Stimulated activated CD8-positive, alpha-beta memory T cell treated with anti-CD3 and anti-CD28 coated beads, Interleukin-2, amount 100 ng/mL, for 1 hour (primary cell): Measurements from ENCODE around the gene PRPS1.
"Not testable (repeated sequence)": the region's sequence is repeated elsewhere in the genome, so short reads cannot be mapped to it uniquely, and the experiment has no call there.

ENCODE experiments used
- DNase-seq, 2 donors: peaks; one replicate each; pipeline ENCODE4 v3.0.0-alpha.2; 2020; ENCODE audit warnings: low read depth in 2 of 2

The PRPS1 gene

DNA sequence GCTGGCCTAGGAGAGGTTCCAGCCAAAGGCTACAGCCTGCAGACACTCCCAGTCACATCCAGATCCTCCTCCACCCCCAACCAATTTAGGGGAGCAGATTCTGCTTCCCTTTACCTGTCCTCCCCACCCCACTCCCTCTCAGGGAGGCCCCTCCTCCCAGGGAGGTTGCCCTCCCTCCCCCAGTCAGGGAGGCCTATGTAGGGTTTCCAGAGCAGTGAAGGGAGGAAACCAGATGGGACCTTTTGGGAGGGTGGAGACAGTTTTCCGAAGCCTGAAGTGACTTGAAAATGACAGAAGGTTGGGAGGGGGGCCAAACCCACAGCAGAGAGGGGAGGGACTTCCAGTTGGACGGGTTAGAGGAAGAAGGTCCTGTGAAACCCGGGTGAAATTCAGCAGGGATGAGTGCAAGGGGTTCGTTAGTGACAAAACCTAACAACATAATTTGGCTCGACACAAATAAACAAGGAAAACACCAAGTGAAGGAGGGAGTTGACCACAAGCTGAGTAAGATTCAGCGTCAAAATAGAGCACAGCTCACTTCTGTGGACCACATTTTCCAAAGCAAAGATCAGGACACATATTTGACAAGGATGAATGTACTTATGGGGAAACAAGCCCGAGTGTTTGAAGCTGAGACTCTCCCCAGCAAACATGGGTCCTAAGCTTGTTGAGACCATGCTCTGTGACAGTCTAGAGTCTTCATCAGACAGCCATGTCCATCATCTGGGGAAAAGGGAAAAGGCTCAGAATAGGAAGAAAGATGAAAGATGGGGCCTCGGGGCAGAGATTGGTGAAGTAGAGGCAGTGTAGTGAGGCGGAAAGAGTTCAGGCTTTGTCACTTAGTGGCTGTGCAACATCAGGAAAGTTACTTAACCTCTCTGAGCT lies 46.4 kb downstream of the PRPS1 start:
- DNase-seq = no peak

DNA sequence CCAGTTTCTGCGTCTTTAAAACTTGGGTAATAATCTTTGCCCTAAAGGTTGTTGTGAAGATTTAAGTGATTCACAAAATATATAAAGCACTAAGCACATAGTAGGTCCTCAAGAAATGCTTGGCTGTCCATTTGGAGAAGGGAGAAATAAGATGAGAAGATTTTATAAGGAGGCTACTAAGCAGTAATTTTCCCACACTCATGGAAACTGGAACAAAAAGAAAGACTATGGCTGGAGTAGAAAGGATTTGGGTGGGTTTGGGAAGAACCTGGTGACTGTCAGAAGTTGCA lies 47.0 kb downstream of the PRPS1 start:
- DNase-seq = no peak

- no peak for DNase-seq
These were observed 47.7 kb downstream of the PRPS1 start for GRCh38 chrX:107675823-107676555.

- DNase-seq = no peak
These were observed 48.5 kb downstream of the PRPS1 start for GRCh38 chrX:107676559-107677378.

GRCh38 chrX:107677501-107677901 lies 49.2 kb downstream of the PRPS1 start:
- no peak for DNase-seq

DNA sequence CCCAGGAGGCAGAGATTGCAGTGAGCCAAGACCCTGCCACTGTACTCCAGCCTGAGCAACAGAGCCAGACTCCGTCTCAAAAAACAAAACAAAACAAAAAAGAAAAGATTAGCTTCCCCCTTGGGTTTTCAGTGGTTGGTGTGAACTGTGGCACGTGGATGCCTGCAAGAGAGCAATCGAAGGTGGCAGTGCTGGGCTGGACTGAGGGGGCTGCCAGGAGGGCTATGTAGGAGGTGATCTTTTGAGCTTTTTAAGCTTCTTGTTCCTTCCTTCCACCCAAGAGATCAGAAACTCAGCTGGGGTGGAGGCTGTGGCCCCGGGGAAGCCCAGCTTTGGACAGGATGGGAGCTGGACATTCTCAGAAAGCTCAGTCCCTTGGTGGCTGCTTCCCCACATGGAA lies 49.6 kb downstream of the PRPS1 start:
- DNase-seq = no peak

DNA sequence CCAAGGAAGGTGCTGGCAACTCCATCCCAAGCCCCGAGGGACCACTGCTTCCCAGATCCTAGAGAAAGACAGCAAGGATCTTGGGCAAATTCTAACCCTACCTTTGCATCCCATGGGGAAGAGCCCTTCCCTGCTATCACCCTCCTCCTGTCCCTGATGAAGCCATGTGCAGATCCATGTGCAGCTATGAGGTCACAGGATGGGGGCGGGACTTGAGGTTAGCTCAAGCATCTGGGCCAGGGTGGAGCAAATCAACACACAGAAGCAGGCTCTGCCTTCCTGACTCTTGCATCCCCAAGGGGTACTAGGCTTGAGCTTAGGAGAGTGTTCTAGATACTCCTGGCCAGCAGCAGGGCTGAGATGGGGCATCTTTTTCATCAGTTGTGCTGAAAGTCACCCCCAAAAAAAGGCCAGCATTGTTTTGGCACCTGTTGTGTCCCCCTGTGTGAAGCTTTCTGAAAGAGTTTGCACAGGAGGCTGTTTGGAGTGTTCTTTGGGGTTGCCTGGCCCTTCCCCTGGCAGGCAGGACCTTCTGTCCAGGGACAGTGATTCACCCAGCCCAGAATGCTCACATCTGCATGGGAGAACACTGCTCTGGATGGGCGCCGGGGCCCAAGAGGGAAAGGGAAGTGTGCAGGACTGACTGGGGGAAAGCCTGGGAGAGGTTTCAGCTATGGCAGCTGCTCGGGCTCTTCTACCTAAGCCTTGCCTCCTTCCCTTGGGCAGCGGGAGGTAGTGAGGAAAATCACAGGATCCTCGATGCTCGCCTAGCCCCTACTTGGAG lies 50.8 kb downstream of the PRPS1 start:
- DNase-seq = peak in 1 of 2 donors; percentile 22

DNA sequence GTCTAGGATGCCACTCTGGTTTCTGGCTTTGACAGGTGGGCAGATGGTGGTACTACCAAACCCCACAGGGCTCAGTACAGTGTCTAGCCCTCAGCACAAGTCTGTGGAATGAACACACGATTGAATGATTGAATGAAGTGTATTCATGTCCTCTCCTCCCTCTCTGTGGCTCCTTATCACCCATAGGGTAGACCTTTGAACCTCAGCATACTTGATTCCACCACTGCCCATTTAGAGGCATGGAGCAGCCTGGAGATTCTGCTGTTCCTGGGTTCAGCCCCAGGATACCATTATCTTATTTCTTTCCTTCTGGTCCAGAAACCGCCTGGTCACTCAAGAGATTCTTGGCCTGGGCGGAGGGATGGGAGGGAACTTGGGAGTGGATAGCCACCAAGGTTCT lies 53.9 kb downstream of the PRPS1 start:
- no peak for DNase-seq

- DNase-seq = no peak
These were observed 55.0 kb downstream of the PRPS1 start for GRCh38 chrX:107683124-107683895.

- DNase-seq = no peak
These were observed 55.6 kb downstream of the PRPS1 start for GRCh38 chrX:107683931-107684330.

DNA sequence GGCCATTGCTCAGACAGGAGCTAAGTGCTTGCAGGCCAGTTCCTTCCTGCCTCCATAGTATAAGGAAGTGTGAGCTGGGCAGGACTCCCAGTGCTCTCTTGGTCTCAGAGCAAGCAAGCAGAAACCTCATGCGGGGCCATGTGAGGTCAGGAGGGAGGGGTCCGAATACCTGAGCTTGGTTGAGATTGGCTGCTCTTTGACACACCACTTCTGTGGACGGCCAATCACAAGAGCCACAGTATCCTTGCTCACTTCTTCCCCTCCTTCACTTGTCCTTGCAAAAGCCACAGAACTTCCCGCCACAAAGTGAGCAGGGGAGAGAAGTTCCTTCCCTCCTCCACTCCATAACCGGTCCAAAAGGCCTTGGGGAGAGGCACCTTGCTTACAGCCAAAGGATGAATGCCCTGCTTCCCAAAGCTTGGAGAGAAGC lies 56.7 kb downstream of the PRPS1 start:
- no peak for DNase-seq

- not testable (repeated sequence) for DNase-seq
These were observed 57.3 kb downstream of the PRPS1 start for GRCh38 chrX:107685586-107685985.

- no peak for DNase-seq
These were observed 57.7 kb downstream of the PRPS1 start for GRCh38 chrX:107686026-107686425.

GRCh38 chrX:107686792-107687191 lies 58.5 kb downstream of the PRPS1 start:
- DNase-seq = no peak

- no peak for DNase-seq
These were observed 59.1 kb downstream of the PRPS1 start for GRCh38 chrX:107687445-107687844.

- DNase-seq = no peak
These were observed 62.7 kb downstream of the PRPS1 start for GRCh38 chrX:107691024-107691448.

DNA sequence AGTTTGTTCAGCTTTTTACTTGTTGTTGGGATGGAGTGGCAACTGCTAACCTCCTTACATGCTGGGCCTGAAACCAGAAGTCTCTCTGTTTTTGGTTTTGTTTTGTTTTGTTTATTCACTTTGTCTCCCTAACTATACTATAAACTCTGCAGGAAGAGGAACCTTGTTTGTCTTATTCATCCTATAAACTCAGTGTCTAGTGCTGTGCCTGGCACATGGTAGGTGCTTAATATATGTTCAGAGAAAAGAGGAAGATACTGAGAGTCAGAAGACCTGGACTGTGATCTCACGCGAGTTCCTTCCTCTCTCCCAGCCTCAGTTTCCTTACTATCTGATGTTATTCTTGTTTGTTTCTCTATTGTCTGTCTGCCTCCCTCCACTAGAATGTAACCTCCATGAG lies 71.3 kb downstream of the PRPS1 start:
- no peak for DNase-seq

- no peak for DNase-seq
These were observed 72.0 kb downstream of the PRPS1 start for GRCh38 chrX:107700317-107700774.
